HEK293T (cell line): Measurements from ENCODE around the gene RGL1.

ENCODE experiments used
- ARNT ChIP-seq: fragments of 450-650 bp; IDR thresholded peaks from 2 replicates; pipeline ENCODE4 v1.6.1; 2017; ENCODE audit warnings: mild to moderate bottlenecking
- BHLHE40 ChIP-seq: fragments of 450-650 bp; IDR thresholded peaks from 2 replicates; pipeline ENCODE4 v1.6.1; 2016; ENCODE audit warnings: mild to moderate bottlenecking, moderate library complexity, borderline replicate concordance
- CTBP1 ChIP-seq: fragments of 450-650 bp; IDR thresholded peaks from 2 replicates; pipeline ENCODE4 v1.6.1; 2016; ENCODE audit warnings: borderline replicate concordance
- ELF4 ChIP-seq: fragments of 450-650 bp; IDR thresholded peaks from 2 replicates; pipeline ENCODE4 v1.6.1; 2017; ENCODE audit warnings: antibody characterized with exemption
- FOXK2 ChIP-seq: fragments of 450-650 bp; IDR thresholded peaks from 2 replicates; pipeline ENCODE4 v1.6.1; 2016; ENCODE audit warnings: mild to moderate bottlenecking
- FOXM1 ChIP-seq: fragments of 450-650 bp; IDR thresholded peaks from 2 replicates; pipeline ENCODE4 v1.6.1; 2017; ENCODE audit warnings: mild to moderate bottlenecking, borderline replicate concordance
- HDGF ChIP-seq: fragments of 450-650 bp; IDR thresholded peaks from 2 replicates; pipeline ENCODE4 v1.6.1; 2017; ENCODE audit warnings: antibody characterized with exemption, borderline replicate concordance
- LEF1 ChIP-seq: fragments of 450-650 bp; IDR thresholded peaks from 2 replicates; pipeline ENCODE4 v1.6.1; 2017; ENCODE audit warnings: mild to moderate bottlenecking, borderline replicate concordance
- NFRKB ChIP-seq: fragments of 450-650 bp; IDR thresholded peaks from 2 replicates; pipeline ENCODE4 v1.6.1; 2016; ENCODE audit warnings: mild to moderate bottlenecking, moderate library complexity
- SP1 ChIP-seq: fragments of 450-650 bp; IDR thresholded peaks from 2 replicates; pipeline ENCODE4 v1.6.1; 2017
- SUZ12 ChIP-seq: fragments of 450-650 bp; IDR thresholded peaks from 2 replicates; pipeline ENCODE4 v1.6.1; 2016; ENCODE audit warnings: mild to moderate bottlenecking
- ZNF384 ChIP-seq: fragments of 450-650 bp; IDR thresholded peaks from 2 replicates; pipeline ENCODE4 v1.6.1; 2016
- TF ChIP-seq, protein P1 (sequence below): fragments of 450-650 bp; IDR thresholded peaks from 2 replicates; pipeline ENCODE4 v1.6.1; 2016

- TF ChIP-seq ARNT (no peak), FOXM1 (no peak), LEF1 (no peak), BHLHE40 (no peak), CTBP1 (no peak), HDGF (no peak), FOXK2 (no peak), SUZ12 (no peak), ZNF384 (no peak), NFRKB (no peak), SP1 (no peak), ELF4 (no peak)
- TF ChIP-seq, protein P1, sequence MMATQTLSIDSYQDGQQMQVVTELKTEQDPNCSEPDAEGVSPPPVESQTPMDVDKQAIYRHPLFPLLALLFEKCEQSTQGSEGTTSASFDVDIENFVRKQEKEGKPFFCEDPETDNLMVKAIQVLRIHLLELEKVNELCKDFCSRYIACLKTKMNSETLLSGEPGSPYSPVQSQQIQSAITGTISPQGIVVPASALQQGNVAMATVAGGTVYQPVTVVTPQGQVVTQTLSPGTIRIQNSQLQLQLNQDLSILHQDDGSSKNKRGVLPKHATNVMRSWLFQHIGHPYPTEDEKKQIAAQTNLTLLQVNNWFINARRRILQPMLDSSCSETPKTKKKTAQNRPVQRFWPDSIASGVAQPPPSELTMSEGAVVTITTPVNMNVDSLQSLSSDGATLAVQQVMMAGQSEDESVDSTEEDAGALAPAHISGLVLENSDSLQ: no peak
These were observed 42.7 kb downstream of the RGL1 start for GRCh38 chr1:183847641-183848040.
